Measurements from ENCODE around the gene PSKH1. TPM values are rescaled to one million over a fixed set of nuclear protein-coding genes. Genes with fewer than 3 reads are reported as not detected.

Gene PSKH1
- total RNA-seq, 2 experiments from 2014 or later: 21.0 to 21.6 TPM

DNA sequence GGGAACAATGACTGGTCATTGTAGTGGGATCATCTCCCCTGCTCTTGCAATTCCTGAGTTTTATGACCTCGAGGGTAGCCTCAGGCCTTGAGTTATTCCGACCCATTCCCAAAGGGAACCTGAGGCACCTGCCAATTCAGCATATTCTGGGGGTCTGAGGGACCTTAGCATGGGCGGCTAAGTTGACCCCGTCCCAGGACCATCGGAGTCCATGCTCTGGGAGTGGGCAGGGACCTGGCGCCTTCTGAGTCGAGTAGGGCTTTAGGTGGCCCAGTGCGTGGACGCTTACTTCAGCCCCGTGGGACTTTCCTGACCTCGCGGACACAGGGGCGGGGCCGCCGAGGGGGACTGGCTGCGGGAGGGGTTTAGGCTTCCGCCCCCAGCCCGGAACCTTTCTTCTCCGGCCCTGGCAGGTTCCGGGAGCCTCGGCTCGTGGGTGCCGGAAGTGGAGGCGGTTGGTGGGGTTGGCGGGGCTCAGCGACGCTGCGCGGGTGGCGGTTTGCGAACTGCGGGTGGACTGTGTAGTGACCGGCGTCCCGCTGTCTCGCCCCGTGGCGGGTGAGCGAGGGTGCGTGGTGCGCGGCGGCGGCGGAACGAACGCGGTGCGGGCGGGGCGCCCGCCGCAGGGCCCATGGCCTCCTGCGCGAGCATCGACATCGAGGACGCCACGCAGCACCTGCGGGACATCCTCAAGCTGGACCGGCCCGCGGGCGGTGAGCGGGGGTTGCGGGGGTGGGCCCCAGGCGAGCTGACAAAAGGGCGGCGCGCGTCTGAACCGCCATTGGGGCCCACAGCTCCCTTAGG lies 20.2 kb upstream of the PSKH1 start, which contains the start of gene EDC4:
Gene EDC4 (plus strand): TSS at position 422 of the 804 bp plus-strand sequence. CDS start 210 bp downstream, at position 632.
- peak within 1 kb of the TSS; percentile 90 for H3K27ac Mint-ChIP-seq
- DNase-seq: peak; percentile 91
- H3K4me3 Mint-ChIP-seq: peak within 1 kb of the TSS; percentile 80
- CTCF ChIA-PET: interaction anchor here (0.6 to 3.2 kb wide), 10 partner anchors 9 to 352 kb away, joined by 3 to 27 read pairs (median 6); partner anchors contain the start of genes DDX28, DUS2 and NRN1L
- ATAC-seq: peak; percentile 90
- no peaks in the 10 kb centered on the region for H3K27me3 Mint-ChIP-seq
- H3K9me3 Mint-ChIP-seq (ENCODE audit: low read depth): no peaks in the 10 kb centered on the region
- H3K4me1 Mint-ChIP-seq: peaks cover 31% of the 10 kb centered on the region
- H3K36me3 Mint-ChIP-seq: peaks cover 27% of the 10 kb centered on the region

DNA sequence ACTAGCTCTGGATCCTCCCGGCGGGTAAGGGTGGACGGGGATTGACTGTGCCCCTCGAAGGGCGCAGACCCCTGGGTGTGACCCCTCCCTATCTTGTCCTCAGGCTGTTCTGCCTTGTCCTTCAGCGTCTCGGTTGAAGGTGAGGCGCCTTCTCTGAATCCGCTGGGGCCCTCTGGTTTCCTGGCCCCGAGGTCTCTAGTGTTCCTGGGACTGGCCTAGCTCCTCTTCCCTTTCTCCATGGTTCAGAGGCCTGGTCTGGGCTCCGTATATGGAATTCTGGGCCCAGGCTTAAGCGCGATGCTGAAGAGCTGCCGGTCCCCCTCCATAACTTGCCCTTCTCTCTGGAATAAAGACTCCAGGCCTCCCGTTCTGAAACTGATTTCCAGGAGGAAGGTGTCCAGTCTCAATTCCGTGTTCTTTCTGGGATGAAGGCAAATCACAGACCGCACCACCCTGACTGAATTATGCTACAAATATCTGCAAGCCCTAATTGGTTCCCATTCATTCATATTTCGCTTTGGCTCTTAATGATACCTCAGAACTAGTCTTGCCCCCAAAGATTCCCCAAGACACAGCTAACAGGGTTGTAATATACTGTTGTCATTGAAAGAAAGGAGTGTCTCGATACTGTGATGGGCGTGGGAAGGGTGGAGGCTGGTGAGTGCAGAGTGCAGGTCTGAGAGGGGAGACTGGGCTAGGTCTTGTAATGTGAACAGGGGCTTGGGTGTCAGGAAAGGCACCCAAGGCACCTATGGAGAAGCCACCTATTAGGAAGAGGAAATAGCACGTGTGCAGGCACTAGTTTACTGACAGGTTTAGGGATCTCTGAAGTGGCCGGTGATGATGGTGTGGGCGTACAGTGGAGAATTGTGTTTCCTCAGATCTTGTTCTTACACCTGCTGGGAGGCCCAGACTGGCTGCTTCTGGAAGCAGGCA lies 19.4 kb upstream of the PSKH1 start:
- H3K4me3 Mint-ChIP-seq: peak overlapping the region; percentile 80
- H3K9me3 Mint-ChIP-seq (ENCODE audit: low read depth): no peaks in the 10 kb centered on the region
- ATAC-seq (peak; percentile 29), DNase-seq (peak; percentile 46)
- peaks cover 31% of the 10 kb centered on the region for H3K4me1 Mint-ChIP-seq
- no peaks in the 10 kb centered on the region for H3K27me3 Mint-ChIP-seq
- CTCF ChIA-PET: interaction anchor here (0.6 to 3.2 kb wide), 9 partner anchors 8 to 353 kb away, joined by 3 to 27 read pairs (median 5); partner anchors contain the start of genes DDX28, DUS2 and NRN1L
- H3K36me3 Mint-ChIP-seq: peaks cover 28% of the 10 kb centered on the region
- peak overlapping the region; percentile 90 for H3K27ac Mint-ChIP-seq

DNA sequence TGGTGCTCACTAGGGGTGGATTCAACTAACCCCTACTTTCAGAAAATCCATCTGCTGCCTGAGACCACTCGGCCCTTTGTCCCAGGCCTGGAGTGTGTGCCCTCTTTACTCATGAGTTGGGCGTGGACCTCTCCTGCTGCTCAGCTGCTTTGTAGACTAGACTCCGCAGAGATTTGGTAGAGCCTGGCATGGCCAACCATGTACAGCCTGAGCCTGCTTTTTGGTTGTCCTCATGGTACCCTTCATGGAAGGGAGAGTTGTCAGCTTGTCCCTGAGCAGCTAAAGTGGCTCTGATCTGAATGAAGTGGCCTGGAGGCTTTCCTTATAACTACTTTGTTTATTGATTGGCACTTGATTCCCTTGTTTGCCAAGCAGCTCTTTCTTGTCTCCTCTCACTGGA lies 18.7 kb upstream of the PSKH1 start:
- ATAC-seq (no peak), DNase-seq (no peak)
- peak overlapping the region; percentile 90 for H3K27ac Mint-ChIP-seq
- no peaks in the 10 kb centered on the region for H3K27me3 Mint-ChIP-seq
- peak overlapping the region; percentile 80 for H3K4me3 Mint-ChIP-seq
- peaks cover 34% of the 10 kb centered on the region for H3K36me3 Mint-ChIP-seq
- peaks cover 31% of the 10 kb centered on the region for H3K4me1 Mint-ChIP-seq
- CTCF ChIA-PET: interaction anchor here (1.2 to 3.2 kb wide), 6 partner anchors 9 to 59 kb away, joined by 3 to 27 read pairs (median 6); partner anchors contain the start of gene NRN1L
- no peaks in the 10 kb centered on the region for H3K9me3 Mint-ChIP-seq (ENCODE audit: low read depth)

DNA sequence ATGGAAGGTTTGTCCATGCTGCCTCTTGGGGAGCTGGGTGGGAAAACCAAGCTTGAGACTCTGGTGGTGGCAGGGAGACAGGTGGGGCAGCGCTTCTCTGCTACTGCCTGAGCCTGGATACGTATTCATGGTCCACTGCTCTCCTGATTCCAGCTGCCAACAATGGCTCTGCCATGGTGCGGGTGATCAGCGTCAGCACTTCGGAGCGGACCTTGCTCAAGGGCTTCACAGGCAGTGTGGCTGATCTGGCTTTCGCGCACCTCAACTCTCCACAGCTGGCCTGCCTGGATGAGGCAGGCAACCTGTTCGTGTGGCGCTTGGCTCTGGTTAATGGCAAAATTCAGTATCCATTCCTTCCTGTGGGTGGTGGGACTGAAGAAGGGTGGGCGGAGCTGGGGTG lies 16.0 kb upstream of the PSKH1 start:
- ATAC-seq (no peak), DNase-seq (no peak)
- Mint-ChIP-seq H3K9me3 (ENCODE audit: low read depth) (no peaks in the 10 kb centered on the region), H3K36me3 (peaks cover 33% of the 10 kb centered on the region), H3K4me3 (no peak overlapping the region), H3K27me3 (no peaks in the 10 kb centered on the region), H3K27ac (no peak overlapping the region), H3K4me1 (peaks cover 31% of the 10 kb centered on the region)
- CTCF ChIA-PET: interaction anchor here (0.5 to 1.1 kb wide), 2 partner anchors 51 to 233 kb away, joined by 3 to 5 read pairs; no protein-coding TSS in a partner anchor

DNA sequence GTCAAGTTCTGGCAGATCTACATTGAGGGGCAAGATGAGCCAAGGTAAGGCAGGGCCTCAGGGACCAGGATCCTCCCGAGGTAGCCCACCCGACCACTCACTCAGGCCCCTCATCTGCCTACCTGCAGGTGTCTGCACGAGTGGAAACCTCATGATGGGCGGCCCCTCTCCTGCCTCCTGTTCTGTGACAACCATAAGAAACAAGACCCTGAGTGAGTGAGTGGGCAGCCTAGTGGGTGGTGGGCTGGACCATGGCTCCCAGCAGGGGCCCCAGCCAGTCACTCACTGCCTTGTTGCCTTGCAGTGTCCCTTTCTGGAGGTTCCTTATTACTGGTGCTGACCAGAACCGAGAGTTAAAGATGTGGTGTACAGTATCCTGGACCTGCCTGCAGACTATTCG lies 14.8 kb upstream of the PSKH1 start:
- CTCF ChIA-PET: interaction anchor here (1.5 kb wide), 1 partner anchor 32 kb away, joined by 6 read pairs; no protein-coding TSS in a partner anchor
- H3K4me3 Mint-ChIP-seq: no peak overlapping the region

DNA sequence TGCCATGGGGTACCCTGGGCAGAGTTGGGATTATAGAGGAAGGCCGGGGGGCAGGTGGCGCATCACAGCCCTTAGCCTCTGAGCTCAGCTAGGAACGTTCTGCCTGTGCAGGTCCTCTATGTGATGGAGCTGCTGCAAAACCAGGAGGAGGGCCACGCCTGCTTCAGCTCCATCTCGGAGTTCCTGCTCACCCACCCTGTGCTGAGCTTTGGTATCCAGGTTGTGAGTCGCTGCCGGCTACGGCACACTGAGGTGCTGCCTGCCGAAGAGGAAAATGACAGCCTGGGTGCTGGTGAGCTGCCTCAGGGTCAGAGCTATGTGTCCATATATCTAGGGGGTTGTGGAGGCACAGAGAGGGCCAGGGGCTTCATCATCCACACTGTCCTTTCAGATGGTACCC lies 14.2 kb upstream of the PSKH1 start:
- no peak for ATAC-seq
- DNase-seq: no peak
- CTCF ChIA-PET: interaction anchor here (1.1 to 1.5 kb wide), 3 partner anchors 8 to 62 kb away, joined by 3 to 6 read pairs (median 4); no protein-coding TSS in a partner anchor
- Mint-ChIP-seq H3K27me3 (no peaks in the 10 kb centered on the region), H3K4me1 (peaks cover 23% of the 10 kb centered on the region), H3K9me3 (ENCODE audit: low read depth) (no peaks in the 10 kb centered on the region), H3K27ac (no peak overlapping the region), H3K4me3 (no peak overlapping the region), H3K36me3 (peaks cover 41% of the 10 kb centered on the region)

More for the DNA sequence above, 14.8 kb upstream of the PSKH1 start:
- peaks cover 26% of the 10 kb centered on the region for H3K4me1 Mint-ChIP-seq
- ATAC-seq (no peak), DNase-seq (no peak)
- no peaks in the 10 kb centered on the region for H3K27me3 Mint-ChIP-seq
- H3K36me3 Mint-ChIP-seq: peaks cover 36% of the 10 kb centered on the region
- H3K9me3 Mint-ChIP-seq (ENCODE audit: low read depth): no peaks in the 10 kb centered on the region
- H3K27ac Mint-ChIP-seq: no peak overlapping the region

DNA sequence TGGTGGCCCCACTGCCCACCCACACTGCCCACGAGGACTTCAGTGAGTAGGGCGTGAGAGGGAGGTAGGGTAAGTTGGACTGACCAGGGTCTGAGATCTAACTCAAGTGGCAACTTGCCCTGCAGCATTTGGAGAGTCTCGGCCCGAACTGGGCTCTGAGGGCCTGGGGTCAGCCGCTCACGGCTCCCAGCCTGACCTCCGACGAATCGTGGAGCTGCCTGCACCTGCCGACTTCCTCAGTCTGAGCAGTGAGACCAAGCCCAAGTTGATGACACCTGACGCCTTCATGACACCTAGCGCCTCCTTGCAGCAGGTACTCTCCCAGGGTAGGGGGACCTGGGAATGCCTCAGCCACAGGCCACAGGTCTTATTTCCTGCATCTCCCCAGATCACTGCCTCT lies 13.6 kb upstream of the PSKH1 start:
- H3K27ac Mint-ChIP-seq: no peak overlapping the region
- DNase-seq (no peak), ATAC-seq (no peak)
- no peak overlapping the region for H3K4me3 Mint-ChIP-seq
- peaks cover 45% of the 10 kb centered on the region for H3K36me3 Mint-ChIP-seq
- CTCF ChIA-PET: interaction anchor here (1.1 to 1.5 kb wide), 3 partner anchors 9 to 63 kb away, joined by 3 to 6 read pairs (median 4); no protein-coding TSS in a partner anchor
- H3K27me3 Mint-ChIP-seq: no peaks in the 10 kb centered on the region
- H3K4me1 Mint-ChIP-seq: peaks cover 17% of the 10 kb centered on the region
- no peaks in the 10 kb centered on the region for H3K9me3 Mint-ChIP-seq (ENCODE audit: low read depth)

DNA sequence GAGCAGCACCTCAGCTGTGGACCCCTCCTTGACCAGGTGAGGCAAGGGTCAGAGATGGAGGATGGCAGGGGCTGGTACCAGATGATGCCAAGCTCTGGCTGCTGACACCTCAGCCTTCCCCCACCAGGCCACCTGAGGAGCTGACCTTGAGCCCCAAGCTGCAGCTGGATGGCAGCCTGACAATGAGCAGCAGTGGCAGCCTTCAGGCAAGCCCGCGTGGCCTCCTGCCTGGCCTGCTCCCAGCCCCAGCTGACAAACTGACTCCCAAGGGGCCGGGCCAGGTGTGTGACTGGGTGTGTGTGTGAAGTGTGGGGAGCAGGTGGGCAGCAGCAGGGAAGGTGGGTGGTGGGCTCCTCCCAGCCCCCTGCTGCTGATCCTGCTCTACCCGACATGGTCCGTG lies 13.1 kb upstream of the PSKH1 start:
- no peaks in the 10 kb centered on the region for H3K27me3 Mint-ChIP-seq
- CTCF ChIA-PET: interaction anchor here (1.1 to 1.2 kb wide), 2 partner anchors 9 to 63 kb away, joined by 3 to 4 read pairs; no protein-coding TSS in a partner anchor
- peaks cover 12% of the 10 kb centered on the region for H3K4me1 Mint-ChIP-seq
- H3K27ac Mint-ChIP-seq: no peak overlapping the region
- DNase-seq (no peak), ATAC-seq (no peak)
- H3K4me3 Mint-ChIP-seq: no peak overlapping the region
- H3K9me3 Mint-ChIP-seq (ENCODE audit: low read depth): no peaks in the 10 kb centered on the region
- peaks cover 46% of the 10 kb centered on the region for H3K36me3 Mint-ChIP-seq

DNA sequence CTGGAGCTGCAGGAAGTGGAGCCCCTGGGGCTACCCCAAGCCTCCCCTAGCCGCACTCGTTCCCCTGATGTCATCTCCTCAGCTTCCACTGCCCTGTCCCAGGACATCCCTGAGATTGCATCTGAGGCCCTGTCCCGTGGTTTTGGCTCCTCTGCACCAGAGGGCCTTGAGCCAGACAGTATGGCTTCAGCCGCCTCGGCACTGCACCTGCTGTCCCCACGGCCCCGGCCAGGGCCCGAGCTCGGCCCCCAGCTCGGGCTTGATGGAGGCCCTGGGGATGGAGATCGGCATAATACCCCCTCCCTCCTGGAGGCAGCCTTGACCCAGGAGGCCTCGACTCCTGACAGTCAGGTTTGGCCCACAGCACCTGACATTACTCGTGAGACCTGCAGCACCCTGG lies 12.5 kb upstream of the PSKH1 start:
- DNase-seq: no peak
- no peak overlapping the region for H3K4me3 Mint-ChIP-seq
- H3K27me3 Mint-ChIP-seq: no peaks in the 10 kb centered on the region
- H3K4me1 Mint-ChIP-seq: peaks cover 6% of the 10 kb centered on the region
- CTCF ChIA-PET: interaction anchor here (1.1 to 3.9 kb wide), 2 partner anchors 47 to 208 kb away, joined by 3 to 38 read pairs; no protein-coding TSS in a partner anchor
- H3K9me3 Mint-ChIP-seq (ENCODE audit: low read depth): no peaks in the 10 kb centered on the region
- H3K36me3 Mint-ChIP-seq: peaks cover 46% of the 10 kb centered on the region
- H3K27ac Mint-ChIP-seq: no peak overlapping the region
- no peak for ATAC-seq

DNA sequence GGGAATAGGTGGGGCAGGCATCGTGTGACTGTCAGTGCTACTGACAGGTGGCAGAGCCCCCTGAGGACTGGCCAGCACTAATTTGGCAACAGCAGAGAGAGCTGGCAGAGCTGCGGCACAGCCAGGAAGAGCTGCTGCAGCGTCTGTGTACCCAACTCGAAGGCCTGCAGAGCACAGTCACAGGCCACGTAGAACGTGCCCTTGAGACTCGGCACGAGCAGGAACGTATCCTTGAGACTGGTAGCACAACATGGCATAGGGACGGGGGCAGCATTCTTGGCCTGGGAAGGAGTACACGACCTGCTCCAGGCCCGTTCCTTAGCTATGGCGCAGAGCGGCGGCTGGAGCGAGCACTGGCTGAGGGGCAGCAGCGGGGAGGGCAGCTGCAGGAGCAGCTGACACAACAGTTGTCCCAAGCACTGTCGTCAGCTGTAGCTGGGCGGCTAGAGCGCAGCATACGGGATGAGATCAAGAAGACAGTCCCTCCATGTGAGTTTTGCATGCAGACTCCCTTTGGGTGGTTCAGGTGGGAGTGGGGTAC lies 11.4 kb upstream of the PSKH1 start:
- H3K27me3 Mint-ChIP-seq: no peaks in the 10 kb centered on the region
- H3K9me3 Mint-ChIP-seq (ENCODE audit: low read depth): no peaks in the 10 kb centered on the region
- H3K27ac Mint-ChIP-seq: no peak overlapping the region
- no peak overlapping the region for H3K4me3 Mint-ChIP-seq
- H3K4me1 Mint-ChIP-seq: no peaks in the 10 kb centered on the region
- ATAC-seq: no peak
- no peak for DNase-seq
- H3K36me3 Mint-ChIP-seq: peaks cover 40% of the 10 kb centered on the region
- CTCF ChIA-PET: interaction anchor here (0.7 to 3.9 kb wide), 11 partner anchors 8 to 209 kb away, joined by 3 to 38 read pairs (median 7); partner anchors contain the start of gene EDC4

DNA sequence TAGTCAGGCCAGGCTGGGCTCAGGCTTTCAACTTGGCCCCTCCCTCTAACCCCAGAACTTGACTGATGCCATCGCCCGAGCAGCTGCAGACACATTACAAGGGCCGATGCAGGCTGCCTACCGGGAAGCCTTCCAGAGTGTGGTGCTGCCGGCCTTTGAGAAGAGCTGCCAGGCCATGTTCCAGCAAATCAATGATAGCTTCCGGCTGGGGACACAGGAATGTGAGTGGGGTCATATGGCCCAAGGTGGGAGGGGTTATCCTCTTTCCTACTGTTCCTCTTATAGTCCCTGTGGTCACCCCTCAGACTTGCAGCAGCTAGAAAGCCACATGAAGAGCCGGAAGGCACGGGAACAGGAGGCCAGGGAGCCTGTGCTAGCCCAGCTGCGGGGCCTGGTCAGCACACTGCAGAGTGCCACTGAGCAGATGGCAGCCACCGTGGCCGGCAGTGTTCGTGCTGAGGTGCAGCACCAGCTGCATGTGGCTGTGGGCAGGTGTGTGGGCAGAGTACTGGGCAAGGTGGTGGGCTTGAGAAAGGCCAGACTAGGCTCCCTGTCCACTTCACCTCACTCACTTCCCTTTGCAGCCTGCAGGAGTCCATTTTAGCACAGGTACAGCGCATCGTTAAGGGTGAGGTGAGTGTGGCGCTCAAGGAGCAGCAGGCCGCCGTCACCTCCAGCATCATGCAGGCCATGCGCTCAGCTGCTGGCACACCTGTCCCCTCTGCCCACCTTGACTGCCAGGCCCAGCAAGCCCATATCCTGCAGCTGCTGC lies 10.5 kb upstream of the PSKH1 start:
- H3K27ac Mint-ChIP-seq: no peak overlapping the region
- ATAC-seq (no peak), DNase-seq (no peak)
- peaks cover 32% of the 10 kb centered on the region for H3K36me3 Mint-ChIP-seq
- CTCF ChIA-PET: interaction anchor here (1.1 to 3.9 kb wide), 19 partner anchors 8 to 210 kb away, joined by 3 to 38 read pairs (median 10); partner anchors contain the start of genes EDC4, PSKH1 and PSMB10
- H3K9me3 Mint-ChIP-seq (ENCODE audit: low read depth): no peaks in the 10 kb centered on the region
- H3K4me1 Mint-ChIP-seq: no peaks in the 10 kb centered on the region
- no peak overlapping the region for H3K4me3 Mint-ChIP-seq
- no peaks in the 10 kb centered on the region for H3K27me3 Mint-ChIP-seq

Data from activated CD8-positive, alpha-beta memory T cell treated with anti-CD3 and anti-CD28 coated beads, Interleukin-2, amount 10 ng/mL, durations not matched to agents 7 days and 5 days (primary cell).